GM12864 (cell line): ENCODE results near the gene KRTAP2-1.
"Not testable (repeated sequence)": the region's sequence is repeated elsewhere in the genome, so short reads cannot be mapped to it uniquely, and the experiment has no call there.

Experiments
- DNase-seq: peaks from one replicate; pipeline ENCODE4 v3.0.0-alpha.2; 2011; ENCODE audit warnings: low read depth
- H3K4me3 ChIP-seq: 2 replicates; pipeline ENCODE4 v1.5.1; 2011; ENCODE audit warnings: mild to moderate bottlenecking, low read depth, low read length, control low read depth
- TF ChIP-seq, protein P1 (sequence below): IDR thresholded peaks from 2 replicates; pipeline ENCODE4 v1.5.1; 2011; ENCODE audit warnings: low read depth, mild to moderate bottlenecking, moderate library complexity, low read length, control low read depth, inconsistent platforms; ENCODE audit errors: missing control alignments

The KRTAP2-1 gene

DNA sequence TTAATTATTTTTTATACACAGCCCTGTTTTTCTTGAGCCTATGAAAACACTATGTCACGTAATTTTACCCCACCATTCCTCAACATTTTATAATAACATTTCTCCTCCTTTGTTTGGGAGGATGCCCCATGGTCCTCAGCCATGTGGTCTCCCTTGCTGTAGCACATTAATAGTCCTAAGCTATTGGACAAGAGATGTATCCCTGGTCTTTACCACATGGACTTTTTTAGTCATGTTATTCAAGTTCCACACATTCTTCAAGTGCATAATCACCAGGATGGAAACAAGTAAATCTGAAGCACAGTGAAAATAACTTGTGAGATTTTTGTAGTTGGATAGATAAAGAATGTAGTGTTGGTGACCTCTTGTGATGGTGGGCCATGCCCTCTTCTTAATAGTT is 14.8 kb upstream of the KRTAP2-1 start:
- DNase-seq: no peak
- TF ChIP-seq, protein P1, sequence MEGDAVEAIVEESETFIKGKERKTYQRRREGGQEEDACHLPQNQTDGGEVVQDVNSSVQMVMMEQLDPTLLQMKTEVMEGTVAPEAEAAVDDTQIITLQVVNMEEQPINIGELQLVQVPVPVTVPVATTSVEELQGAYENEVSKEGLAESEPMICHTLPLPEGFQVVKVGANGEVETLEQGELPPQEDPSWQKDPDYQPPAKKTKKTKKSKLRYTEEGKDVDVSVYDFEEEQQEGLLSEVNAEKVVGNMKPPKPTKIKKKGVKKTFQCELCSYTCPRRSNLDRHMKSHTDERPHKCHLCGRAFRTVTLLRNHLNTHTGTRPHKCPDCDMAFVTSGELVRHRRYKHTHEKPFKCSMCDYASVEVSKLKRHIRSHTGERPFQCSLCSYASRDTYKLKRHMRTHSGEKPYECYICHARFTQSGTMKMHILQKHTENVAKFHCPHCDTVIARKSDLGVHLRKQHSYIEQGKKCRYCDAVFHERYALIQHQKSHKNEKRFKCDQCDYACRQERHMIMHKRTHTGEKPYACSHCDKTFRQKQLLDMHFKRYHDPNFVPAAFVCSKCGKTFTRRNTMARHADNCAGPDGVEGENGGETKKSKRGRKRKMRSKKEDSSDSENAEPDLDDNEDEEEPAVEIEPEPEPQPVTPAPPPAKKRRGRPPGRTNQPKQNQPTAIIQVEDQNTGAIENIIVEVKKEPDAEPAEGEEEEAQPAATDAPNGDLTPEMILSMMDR: no peak

DNA sequence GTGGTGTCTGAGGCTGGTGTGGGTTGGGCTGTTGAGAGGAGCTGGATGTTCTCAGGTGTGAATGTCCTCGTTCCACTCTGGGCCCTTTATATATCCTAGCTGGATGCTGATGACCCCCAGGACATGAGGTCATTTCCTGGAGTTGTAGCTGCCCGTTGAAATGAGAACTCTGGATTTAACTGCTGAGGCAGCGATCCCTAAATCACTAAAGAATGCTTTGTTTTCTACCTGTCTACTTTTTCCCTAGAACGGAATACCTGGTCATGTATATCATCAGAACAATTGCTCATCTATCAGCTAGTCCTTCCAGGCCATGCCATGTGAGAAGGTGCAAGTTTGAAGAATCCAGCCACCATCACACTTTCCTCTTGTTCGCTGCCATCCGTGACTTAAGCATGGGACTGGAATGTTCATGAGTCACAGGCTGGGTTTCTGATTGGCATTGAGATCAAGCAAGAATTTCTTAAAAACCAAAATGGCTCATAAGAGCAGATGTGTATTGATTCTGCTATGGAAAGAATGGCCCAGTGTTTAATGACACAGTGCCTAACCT is 13.0 kb upstream of the KRTAP2-1 start, which contains the start of gene KRTAP2-3:
Gene KRTAP2-3, minus strand, starts transcription at position 63 of the 553 bp plus-strand sequence. CDS start 64 bp downstream, outside the sequence.
- no peak within 1 kb of the TSS for H3K4me3 ChIP-seq
- no peak for DNase-seq

More for the DNA sequence above, 14.8 kb upstream of the KRTAP2-1 start:
- no peak overlapping the region for H3K4me3 ChIP-seq

DNA sequence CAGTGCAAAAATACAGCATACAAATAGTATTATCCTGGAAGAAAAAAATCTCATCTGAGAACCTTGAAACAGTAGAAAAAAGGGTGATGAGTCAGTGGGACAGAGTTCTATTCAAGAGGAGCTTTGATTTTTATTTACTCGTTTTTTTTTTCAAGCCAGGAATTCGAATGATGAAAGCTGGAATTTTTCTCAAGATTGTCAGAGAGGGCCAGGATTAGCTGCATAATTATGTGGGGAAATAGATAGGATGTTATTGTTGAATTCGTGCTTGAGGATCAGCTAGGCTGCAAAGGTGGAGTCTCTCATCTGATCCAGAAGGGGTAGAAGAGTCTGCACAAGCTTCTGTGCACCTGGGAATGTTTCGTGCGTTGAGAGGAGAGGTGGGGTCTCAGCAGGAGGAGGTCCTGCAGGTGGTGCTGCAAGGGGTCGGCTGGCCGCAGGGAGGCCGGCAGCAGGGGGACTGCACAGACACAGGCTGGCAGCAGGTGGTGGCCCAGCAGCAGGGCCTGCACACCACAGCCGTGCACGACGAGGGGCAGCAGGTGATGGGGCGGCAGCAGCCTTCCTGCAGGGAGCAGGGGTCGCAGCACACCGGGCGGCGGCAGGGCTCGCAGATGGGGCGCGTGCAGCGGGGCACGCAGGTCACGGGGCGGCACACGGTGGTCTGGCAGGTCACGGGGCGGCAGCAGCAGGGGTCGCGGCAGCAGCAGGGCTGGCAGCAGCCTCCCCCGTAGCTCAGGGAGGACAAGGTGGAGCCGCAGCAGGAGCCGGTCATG is 12.3 kb upstream of the KRTAP2-1 start:
- not testable (repeated sequence) for DNase-seq

More for the DNA sequence above, 13.0 kb upstream of the KRTAP2-1 start, which contains the start of gene KRTAP2-3:
- TF ChIP-seq, protein P1: no peak

DNA sequence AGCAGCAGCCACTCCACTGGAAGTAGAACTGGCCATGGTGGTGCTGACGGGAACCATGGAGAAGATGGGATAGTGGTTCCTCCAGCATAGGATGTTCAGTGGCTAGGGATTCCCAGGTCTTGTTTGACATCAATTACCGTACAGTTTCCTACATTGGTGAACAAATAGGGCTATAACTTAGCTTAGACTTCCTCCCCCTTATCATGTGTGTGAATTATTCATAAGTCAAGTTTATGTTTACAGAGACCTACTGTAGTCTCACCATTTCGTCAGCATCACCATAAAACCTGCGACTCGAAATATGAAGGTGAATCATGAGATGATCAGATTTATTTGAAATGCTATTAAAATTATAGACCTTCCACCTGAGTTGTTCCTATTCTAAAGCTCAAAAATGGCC is 11.6 kb upstream of the KRTAP2-1 start:
- TF ChIP-seq, protein P1: no peak

More for the DNA sequence above, 12.3 kb upstream of the KRTAP2-1 start:
- H3K4me3 ChIP-seq: not testable (repeated sequence)

DNA sequence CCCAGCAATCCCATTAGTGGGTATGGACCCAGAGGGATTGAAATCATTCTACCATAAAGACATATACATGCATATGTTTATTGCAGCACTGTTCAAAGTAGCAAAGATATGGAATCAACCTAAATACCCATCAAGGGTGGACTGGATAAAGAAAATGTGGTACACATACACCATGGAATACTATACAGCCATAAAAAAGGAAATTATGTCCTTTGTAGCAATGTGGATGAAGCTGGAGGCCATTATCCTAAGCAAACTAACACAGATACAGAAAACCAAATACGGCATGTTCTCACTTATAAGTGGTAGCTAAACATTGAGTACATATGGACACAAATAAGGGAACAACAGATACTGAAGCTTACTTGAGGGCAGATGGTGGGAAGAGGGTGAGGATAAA is 10.4 kb upstream of the KRTAP2-1 start:
- no peak overlapping the region for H3K4me3 ChIP-seq
- DNase-seq: no peak

More for the DNA sequence above, 11.6 kb upstream of the KRTAP2-1 start:
- H3K4me3 ChIP-seq: no peak overlapping the region
- DNase-seq: no peak

DNA sequence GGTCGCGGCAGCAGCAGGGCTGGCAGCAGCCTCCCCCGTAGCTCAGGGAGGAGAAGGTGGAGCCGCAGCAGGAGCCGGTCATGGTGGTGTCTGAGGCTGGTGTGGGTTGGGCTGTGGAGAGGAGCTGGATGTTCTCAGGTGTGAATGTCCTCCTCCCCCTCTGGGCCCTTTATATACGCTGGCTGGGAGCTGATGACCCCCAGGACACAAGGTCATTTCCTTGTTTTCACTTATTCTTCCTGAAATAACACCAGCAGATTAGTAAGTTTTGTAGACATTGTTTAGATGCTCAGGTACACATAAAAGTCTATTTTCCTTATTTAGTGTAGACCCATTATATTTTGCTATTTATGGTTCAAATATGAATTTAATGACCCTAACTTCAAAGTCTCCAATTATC is 8.0 kb upstream of the KRTAP2-1 start, which contains the start of gene KRTAP2-2:
Gene KRTAP2-2, minus strand, starts transcription at position 101 of the 400 bp plus-strand sequence. Its CDS starts 19 bp downstream, at position 82.
- DNase-seq, H3K4me3 ChIP-seq: not testable (repeated sequence)

More for the DNA sequence above, 10.4 kb upstream of the KRTAP2-1 start:
- TF ChIP-seq, protein P1: no peak

DNA sequence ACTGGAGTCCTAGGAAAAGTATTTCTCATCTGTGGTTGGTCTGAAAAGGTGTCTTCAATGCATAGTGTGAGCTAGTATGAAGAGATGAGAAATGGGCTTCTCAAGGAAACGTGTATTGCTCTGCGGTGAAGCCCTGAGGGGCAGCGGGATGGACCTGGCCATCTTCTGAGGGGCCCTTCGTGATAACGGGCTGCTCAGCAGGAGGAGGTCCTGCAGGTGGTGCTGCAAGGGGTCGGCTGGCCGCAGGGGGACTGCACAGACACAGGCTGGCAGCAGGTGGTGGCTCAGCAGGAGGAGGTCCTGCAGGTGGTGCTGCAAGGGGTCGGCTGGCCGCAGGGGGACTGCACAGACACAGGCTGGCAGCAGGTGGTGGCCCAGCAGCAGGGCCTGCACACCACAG is 7.4 kb upstream of the KRTAP2-1 start:
- H3K4me3 ChIP-seq: not testable (repeated sequence)

DNA sequence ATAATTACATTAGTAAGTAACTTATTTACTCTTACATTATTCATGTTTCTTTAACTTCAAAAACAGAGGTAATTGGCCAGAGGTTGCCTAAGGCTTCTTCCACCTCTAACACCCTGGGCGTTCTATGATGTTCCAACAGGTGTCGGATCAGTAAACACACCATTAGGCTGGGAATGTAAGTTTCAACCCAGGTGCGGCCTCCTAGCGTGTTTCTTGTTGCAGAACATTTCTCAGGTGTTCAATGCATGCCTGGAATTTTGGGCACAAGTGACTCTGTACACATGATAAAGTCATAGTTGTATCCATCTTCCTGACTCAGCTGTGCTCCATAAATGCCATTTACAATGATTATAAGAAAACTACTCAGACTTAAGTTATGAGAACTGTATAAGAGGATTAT is 6.9 kb upstream of the KRTAP2-1 start:
- DNase-seq: no peak
- no peak overlapping the region for H3K4me3 ChIP-seq
- TF ChIP-seq, protein P1: no peak

More for the DNA sequence above, 7.4 kb upstream of the KRTAP2-1 start:
- DNase-seq: not testable (repeated sequence)
